Retinal pigment epithelial cell (primary cell): ENCODE data around the gene CFAP20DC.
"Not testable (repeated sequence)": the region's sequence is repeated elsewhere in the genome, so short reads cannot be mapped to it uniquely, and the experiment has no call there.

Source experiments
- DNase-seq: peaks from one replicate; pipeline ENCODE4 v3.0.0-alpha.2; 2010; ENCODE audit warnings: low read depth
- H3K4me3 ChIP-seq: 2 replicates; pipeline ENCODE4 v1.5.1; 2011; ENCODE audit warnings: mild to moderate bottlenecking, low read length, control low read depth, moderate library complexity
- TF ChIP-seq, protein P1 (sequence below): conservative IDR thresholded peaks from 2 replicates; pipeline ENCODE4 v1.5.1; 2011; ENCODE audit warnings: low read depth, low read length, control low read depth, inconsistent platforms

Gene CFAP20DC

GRCh38 chr3:58863206-58863605 lies 186.6 kb downstream of the CFAP20DC start:
- H3K4me3 ChIP-seq = no peak overlapping the region
- no peak for DNase-seq
- TF ChIP-seq, protein P1, sequence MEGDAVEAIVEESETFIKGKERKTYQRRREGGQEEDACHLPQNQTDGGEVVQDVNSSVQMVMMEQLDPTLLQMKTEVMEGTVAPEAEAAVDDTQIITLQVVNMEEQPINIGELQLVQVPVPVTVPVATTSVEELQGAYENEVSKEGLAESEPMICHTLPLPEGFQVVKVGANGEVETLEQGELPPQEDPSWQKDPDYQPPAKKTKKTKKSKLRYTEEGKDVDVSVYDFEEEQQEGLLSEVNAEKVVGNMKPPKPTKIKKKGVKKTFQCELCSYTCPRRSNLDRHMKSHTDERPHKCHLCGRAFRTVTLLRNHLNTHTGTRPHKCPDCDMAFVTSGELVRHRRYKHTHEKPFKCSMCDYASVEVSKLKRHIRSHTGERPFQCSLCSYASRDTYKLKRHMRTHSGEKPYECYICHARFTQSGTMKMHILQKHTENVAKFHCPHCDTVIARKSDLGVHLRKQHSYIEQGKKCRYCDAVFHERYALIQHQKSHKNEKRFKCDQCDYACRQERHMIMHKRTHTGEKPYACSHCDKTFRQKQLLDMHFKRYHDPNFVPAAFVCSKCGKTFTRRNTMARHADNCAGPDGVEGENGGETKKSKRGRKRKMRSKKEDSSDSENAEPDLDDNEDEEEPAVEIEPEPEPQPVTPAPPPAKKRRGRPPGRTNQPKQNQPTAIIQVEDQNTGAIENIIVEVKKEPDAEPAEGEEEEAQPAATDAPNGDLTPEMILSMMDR = no peak

DNA sequence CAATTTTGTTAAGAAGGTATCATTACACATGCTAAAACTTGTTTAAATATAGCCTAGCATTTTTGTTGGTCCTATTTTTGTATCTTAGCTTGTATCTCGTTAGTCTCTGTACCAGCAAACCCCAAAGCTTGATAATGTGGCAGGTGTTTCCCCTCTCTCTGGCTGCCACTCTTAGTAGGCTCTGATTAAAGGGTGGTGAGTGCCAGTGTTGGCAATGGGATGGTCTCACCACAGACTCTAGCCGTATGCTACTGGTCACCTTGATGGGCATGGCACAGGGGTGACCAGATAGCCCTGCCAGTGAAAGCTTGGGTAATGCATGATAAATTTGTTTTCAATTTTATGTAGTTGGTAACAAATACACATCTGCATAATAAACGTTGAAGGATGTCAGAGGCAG lies 188.3 kb downstream of the CFAP20DC start:
- TF ChIP-seq, protein P1 = no peak
- no peak overlapping the region for H3K4me3 ChIP-seq
- no peak for DNase-seq

GRCh38 chr3:58858126-58858525 lies 191.7 kb downstream of the CFAP20DC start:
- TF ChIP-seq, protein P1 = no peak
- DNase-seq = no peak
- H3K4me3 ChIP-seq = no peak overlapping the region

DNA sequence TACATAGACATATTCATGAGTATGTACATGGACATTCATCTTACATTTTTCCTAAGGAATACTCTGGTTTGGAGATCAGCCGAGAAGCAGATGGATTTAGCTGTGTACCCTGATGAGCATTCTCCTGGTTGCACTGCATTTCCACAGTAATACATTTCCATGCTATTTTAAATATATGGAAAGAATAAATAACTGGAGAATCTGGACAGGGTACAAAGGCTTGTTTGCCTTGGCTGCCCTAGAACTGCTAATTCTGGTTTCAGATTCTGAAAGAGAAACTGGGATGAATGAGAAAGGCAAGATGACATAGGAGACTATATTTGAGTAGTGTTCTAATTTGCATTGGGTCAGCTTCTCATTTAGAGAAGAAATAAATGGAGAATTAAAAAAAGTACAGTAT lies 192.4 kb downstream of the CFAP20DC start:
- H3K4me3 ChIP-seq = no peak overlapping the region
- no peak for DNase-seq
- TF ChIP-seq, protein P1 = no peak

DNA sequence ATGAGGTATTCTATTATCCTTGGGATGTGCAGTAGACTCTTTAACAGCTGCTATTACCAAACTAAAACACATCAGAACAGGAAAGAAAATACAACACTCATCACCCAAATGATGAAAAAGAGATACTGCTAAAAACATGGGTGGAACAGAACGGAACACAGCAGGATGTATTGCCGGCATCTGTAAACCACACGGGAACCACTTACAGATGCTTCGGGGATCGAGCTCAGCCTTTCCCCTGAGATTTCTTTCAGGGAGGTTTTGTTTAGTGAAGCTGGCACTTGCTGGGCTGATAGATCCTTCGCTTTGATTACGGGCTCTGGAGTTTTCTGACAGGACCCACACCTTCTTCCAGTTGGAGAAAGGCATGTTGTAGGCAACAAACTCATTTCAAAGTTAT lies 201.0 kb downstream of the CFAP20DC start:
- no peak for DNase-seq
- TF ChIP-seq, protein P1 = no peak
- H3K4me3 ChIP-seq = no peak overlapping the region

- DNase-seq, H3K4me3 ChIP-seq: not testable (repeated sequence)
These were observed 207.6 kb downstream of the CFAP20DC start for GRCh38 chr3:58842050-58842747.

DNA sequence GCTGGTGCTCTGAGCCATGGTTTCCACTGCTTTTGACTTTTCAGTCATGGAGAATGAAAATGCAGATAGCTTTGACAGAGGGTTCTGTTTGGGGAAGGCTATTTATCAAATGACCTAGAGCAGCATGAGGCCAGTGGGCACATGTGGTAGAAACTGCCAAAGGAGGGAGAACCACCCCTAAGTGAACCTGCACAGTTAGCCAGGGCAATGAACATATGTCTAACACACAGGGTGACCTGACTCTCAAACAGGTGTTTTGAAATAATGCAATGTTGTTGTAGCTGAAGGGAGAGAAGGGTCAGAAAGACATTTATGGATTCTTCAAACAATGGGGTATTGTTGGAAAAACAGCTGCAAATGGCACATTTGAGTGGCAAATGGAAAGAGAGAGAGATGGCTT lies 208.9 kb downstream of the CFAP20DC start:
- H3K4me3 ChIP-seq = no peak overlapping the region
- TF ChIP-seq, protein P1 = no peak
- DNase-seq = no peak
